BLaER1 (cell line): Measurements from ENCODE around the gene CLTB.
A peak's percentile ranks its signal among the peaks of the same experiment; 100 is the strongest.

ENCODE experiments used
- H3K27ac ChIP-seq: shearing (Covaris generic); formaldehyde crosslinking; 2 replicates; pipeline ENCODE4 v1.8.1; 2022
- H3K27me3 ChIP-seq: shearing (Covaris generic); formaldehyde crosslinking; 2 replicates; pipeline ENCODE4 v1.8.1; 2022
- H3K36me3 ChIP-seq: shearing (Covaris generic); formaldehyde crosslinking; 2 replicates; pipeline ENCODE4 v1.8.1; 2022
- H3K4me1 ChIP-seq: shearing (Covaris generic); formaldehyde crosslinking; 2 replicates; pipeline ENCODE4 v1.8.1; 2022
- H3K4me2 ChIP-seq: shearing (Covaris generic); formaldehyde crosslinking; 2 replicates; pipeline ENCODE4 v1.8.1; 2022
- H3K4me3 ChIP-seq: shearing (Covaris generic); formaldehyde crosslinking; 2 replicates; pipeline ENCODE4 v1.8.1; 2022
- H3K9ac ChIP-seq: shearing (Covaris generic); formaldehyde crosslinking; 2 replicates; pipeline ENCODE4 v1.8.1; 2022
- H3K9me3 ChIP-seq: shearing (Covaris generic); formaldehyde crosslinking; 2 replicates; pipeline ENCODE4 v1.8.1; 2022
- H4K20me1 ChIP-seq: shearing (Covaris generic); formaldehyde crosslinking; 2 replicates; pipeline ENCODE4 v1.8.1; 2022
- Cebpa-rat ChIP-seq: shearing (Covaris generic); IDR thresholded peaks from 2 replicates; pipeline ENCODE4 v1.8.1; 2022

CLTB gene

DNA sequence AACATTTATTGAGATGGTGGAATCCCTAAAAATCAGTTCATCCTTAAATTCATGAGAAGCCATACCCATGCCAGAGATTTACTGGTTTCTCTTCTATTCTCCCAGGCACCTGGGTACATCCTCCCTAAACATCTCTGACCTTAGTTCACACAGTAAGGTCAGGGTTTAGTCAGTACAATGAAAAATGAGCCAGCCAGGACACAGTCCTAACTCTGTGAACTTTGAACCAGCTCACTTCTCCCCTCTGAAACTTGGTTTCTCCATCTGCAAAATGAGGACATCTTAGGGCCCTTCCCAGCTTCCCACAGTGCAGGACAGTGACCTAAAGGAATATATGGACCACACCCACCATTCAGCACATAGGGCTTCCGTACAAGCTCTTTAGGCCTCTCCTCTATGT, 29.8 kb downstream of the CLTB start:
- H3K9me3 ChIP-seq, result no peaks in the 10 kb centered on the region
- peak overlapping the region; percentile 95 for H3K4me3 ChIP-seq
- no peaks in the 10 kb centered on the region for H3K27me3 ChIP-seq
- peak overlapping the region; percentile 98; the same call in 1 of the 2 replicates for H3K9ac ChIP-seq
- peaks cover 62% of the 10 kb centered on the region for H4K20me1 ChIP-seq
- H3K4me1 ChIP-seq, result peaks cover 39% of the 10 kb centered on the region
- no peak for TF ChIP-seq Cebpa-rat
- no peak overlapping the region for H3K27ac ChIP-seq
- peaks cover 72% of the 10 kb centered on the region for H3K36me3 ChIP-seq
- peak overlapping the region; percentile 90 for H3K4me2 ChIP-seq

DNA sequence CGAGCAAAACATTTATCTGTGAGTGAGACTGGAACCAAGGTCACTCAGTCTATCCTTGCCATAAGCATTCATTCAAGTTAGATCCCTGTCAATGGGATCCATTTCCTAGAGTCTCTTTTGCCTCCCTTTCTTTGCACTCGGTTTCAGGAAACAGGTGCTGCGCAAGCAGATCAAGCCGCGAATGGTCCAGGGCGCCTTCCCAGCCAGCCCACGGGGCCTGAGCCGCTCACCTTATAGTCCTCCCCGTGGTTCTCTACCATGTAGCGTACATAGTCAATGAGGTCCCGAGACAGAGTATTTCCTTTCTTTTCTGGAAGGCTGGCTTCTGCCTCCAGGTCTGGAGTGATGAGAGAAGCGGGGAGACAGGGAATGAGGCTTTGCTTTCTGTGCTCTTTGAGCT, 31.3 kb downstream of the CLTB start:
- peaks cover 69% of the 10 kb centered on the region for H3K36me3 ChIP-seq
- no peak for TF ChIP-seq Cebpa-rat

DNA sequence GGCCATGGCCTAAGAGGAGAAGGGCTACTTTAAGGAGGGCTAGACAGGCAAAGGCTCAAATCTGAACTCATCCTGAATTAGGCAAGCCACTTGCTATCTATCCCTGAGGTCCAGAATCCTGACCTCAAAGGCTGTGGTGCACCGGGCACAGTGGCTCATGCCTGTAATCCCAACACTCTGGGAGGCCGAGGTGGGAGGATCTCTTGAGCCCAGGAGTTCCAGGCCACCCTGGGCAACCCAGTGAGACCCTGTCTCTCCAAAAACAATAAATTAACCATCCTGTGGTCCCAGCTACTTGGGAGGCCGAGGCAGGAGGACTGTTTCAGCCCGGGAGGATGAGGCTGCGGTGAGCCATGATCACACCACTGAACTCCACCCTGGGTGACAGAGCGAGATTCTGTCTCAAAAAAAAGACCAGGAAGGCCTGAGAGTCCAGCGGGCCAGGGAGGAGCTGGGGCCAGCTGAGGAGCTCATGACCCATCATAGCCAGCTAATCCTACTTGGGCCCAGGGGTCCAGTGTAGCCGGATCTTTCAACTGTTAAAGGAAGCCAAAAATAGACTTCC, 31.9 kb downstream of the CLTB start:
- H3K9ac ChIP-seq, result no peak overlapping the region
- H3K27ac ChIP-seq, result no peak overlapping the region
- H4K20me1 ChIP-seq, result peaks cover 65% of the 10 kb centered on the region
- no peak for TF ChIP-seq Cebpa-rat
- no peaks in the 10 kb centered on the region for H3K9me3 ChIP-seq
- no peaks in the 10 kb centered on the region for H3K27me3 ChIP-seq
- peaks cover 72% of the 10 kb centered on the region for H3K36me3 ChIP-seq
- peaks cover 29% of the 10 kb centered on the region for H3K4me1 ChIP-seq
- H3K4me2 ChIP-seq, result no peak overlapping the region
- no peak overlapping the region for H3K4me3 ChIP-seq

More for the DNA sequence above, 31.3 kb downstream of the CLTB start:
- peaks cover 65% of the 10 kb centered on the region for H4K20me1 ChIP-seq
- H3K27ac ChIP-seq, result no peak overlapping the region
- no peaks in the 10 kb centered on the region for H3K27me3 ChIP-seq
- H3K9me3 ChIP-seq, result no peaks in the 10 kb centered on the region
- H3K4me1 ChIP-seq, result peaks cover 34% of the 10 kb centered on the region
- no peak overlapping the region for H3K4me3 ChIP-seq
- H3K9ac ChIP-seq, result no peak overlapping the region
- 0 out of 2 replicates have a peak overlapping the region, but pooled peaks have one; percentile 11 for H3K4me2 ChIP-seq

DNA sequence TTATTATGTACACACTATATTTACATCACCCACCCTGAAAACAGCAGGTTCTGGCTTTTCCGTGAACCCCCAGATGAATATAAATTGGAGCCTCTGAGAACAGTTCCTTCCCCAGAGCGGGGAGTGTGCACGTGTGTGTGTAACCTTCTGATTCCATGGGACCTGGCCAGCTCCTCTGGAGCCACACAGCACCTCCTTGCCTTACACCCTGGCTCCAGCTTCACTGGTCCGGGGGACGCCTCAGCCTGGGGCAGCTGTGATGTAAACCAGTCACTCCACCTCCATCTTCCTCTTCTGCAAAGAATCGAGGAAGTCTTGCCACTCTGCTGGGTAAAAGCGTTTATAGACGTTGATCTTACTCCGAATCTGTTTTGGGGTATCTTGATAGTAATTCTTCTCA, 32.4 kb downstream of the CLTB start:
- H3K9me3 ChIP-seq, result no peaks in the 10 kb centered on the region
- H3K9ac ChIP-seq, result no peak overlapping the region
- no peaks in the 10 kb centered on the region for H3K27me3 ChIP-seq
- no peak for TF ChIP-seq Cebpa-rat
- peaks cover 65% of the 10 kb centered on the region for H4K20me1 ChIP-seq
- peaks cover 28% of the 10 kb centered on the region for H3K4me1 ChIP-seq
- no peak overlapping the region for H3K4me2 ChIP-seq
- H3K27ac ChIP-seq, result no peak overlapping the region
- H3K36me3 ChIP-seq, result peaks cover 77% of the 10 kb centered on the region
- no peak overlapping the region for H3K4me3 ChIP-seq

DNA sequence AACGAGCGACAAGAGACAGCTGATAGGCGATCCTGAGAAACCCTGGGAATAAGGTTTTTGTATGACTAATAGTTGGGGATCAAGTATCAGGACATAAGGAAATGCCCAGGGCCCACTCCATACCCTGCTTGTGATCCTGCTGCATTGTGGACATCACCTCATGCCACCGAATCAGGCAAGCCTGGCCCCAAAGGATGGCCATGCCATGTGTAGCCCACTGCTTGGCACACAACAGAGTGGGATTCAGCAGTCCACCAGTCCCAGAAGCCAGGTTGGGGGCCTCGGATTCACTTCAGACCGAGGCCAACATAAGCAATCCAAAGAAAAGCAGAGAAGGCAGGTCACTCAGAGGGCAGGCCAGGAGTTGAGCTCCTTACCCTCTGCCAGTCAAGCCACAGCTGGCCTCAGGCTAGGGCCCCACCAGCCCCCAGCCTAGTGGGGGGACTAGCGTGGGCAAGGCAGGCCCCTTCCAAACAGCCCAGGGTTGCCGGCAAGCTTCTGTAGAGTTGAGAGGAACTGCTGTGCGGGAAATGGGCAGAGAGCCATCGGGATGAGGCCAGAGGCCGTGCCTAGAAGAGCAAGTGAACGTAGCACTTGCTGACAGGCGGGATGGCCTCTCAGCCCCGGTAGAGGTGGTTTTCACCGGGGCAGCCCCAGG, 33.0 kb downstream of the CLTB start:
- Histone ChIP-seq H3K9me3 (no peaks in the 10 kb centered on the region), H3K9ac (no peak overlapping the region), H3K36me3 (peaks cover 78% of the 10 kb centered on the region), H3K4me1 (peaks cover 28% of the 10 kb centered on the region), H3K4me3 (no peak overlapping the region), H3K27ac (no peak overlapping the region), H3K4me2 (no peak overlapping the region), H4K20me1 (peaks cover 65% of the 10 kb centered on the region), H3K27me3 (no peaks in the 10 kb centered on the region)
- TF ChIP-seq Cebpa-rat, result no peak

DNA sequence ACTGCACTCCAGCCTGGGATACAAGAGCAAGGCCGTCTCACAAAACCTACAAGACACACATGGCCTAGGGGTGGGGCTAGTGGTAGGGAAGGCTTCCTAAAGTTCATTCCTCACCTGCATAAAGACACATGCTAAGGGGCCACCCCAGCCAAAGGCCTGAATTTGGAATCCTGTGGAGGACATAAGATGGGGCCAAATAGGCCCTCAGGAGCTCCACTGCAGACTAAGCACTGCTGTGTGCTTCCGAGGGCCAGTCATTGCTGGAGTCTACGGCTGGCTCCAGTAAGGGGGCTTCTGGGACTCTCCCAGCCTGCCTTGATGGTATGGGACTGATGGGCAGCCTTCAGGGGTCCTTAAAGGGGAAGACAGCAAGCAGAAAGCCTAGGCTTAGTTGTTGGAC, 33.6 kb downstream of the CLTB start:
- H3K9me3 ChIP-seq, result no peaks in the 10 kb centered on the region
- H3K27ac ChIP-seq, result no peak overlapping the region
- H3K4me2 ChIP-seq, result no peak overlapping the region
- H3K4me1 ChIP-seq, result peaks cover 28% of the 10 kb centered on the region
- H4K20me1 ChIP-seq, result peaks cover 65% of the 10 kb centered on the region
- H3K36me3 ChIP-seq, result peaks cover 84% of the 10 kb centered on the region
- TF ChIP-seq Cebpa-rat, result no peak
- H3K4me3 ChIP-seq, result no peak overlapping the region
- no peaks in the 10 kb centered on the region for H3K27me3 ChIP-seq
- H3K9ac ChIP-seq, result no peak overlapping the region

DNA sequence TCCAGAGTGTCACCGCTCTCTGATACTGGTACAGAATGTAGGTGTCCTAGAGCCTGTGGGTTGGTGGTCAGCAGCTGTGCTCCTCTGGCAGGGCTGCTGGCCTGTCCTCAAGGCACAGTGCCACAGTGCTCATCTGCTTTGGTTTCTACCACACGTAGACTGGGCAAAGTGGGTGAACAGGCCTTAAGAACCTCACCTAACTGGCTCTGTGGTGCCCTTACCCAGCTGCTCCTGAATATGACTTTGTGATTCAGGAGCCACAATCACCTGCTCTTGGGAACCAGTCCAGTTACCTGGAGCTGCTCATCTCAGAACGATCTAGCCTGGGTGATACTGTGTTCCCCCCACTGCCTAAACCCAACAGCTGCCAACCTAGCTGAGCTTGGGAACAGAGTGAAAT, 34.4 kb downstream of the CLTB start:
- H3K36me3 ChIP-seq, result peaks cover 89% of the 10 kb centered on the region
- no peaks in the 10 kb centered on the region for H3K27me3 ChIP-seq
- H3K27ac ChIP-seq, result no peak overlapping the region
- no peaks in the 10 kb centered on the region for H3K9me3 ChIP-seq
- H3K4me3 ChIP-seq, result no peak overlapping the region
- H3K4me1 ChIP-seq, result peaks cover 22% of the 10 kb centered on the region
- H3K9ac ChIP-seq, result no peak overlapping the region
- TF ChIP-seq Cebpa-rat, result no peak
- peaks cover 58% of the 10 kb centered on the region for H4K20me1 ChIP-seq
- H3K4me2 ChIP-seq, result no peak overlapping the region

DNA sequence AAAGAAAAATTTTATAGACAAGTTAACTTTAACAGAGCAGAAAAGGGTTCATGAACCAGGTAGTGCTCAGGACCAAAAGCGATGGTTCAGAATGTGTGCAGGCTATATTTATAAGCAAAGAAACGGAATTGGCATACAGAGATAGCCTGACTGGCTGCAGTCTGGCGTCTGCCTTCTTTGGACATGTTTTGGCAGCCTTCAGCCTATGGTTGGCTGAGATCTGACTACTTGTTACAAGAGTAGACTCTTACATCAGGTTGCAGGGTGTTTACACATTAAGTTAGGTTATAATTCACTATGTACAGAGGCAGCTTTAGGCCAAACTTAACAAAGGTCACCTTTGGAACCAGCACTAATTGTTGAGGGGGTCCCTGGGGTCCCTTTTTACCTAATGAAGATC, 34.9 kb downstream of the CLTB start:
- H3K27ac ChIP-seq, result no peak overlapping the region
- TF ChIP-seq Cebpa-rat, result no peak
- no peaks in the 10 kb centered on the region for H3K27me3 ChIP-seq
- peaks cover 16% of the 10 kb centered on the region for H3K4me1 ChIP-seq
- H3K36me3 ChIP-seq, result peaks cover 89% of the 10 kb centered on the region
- no peak overlapping the region for H3K9ac ChIP-seq
- no peak overlapping the region for H3K4me2 ChIP-seq
- H4K20me1 ChIP-seq, result peaks cover 52% of the 10 kb centered on the region
- no peak overlapping the region for H3K4me3 ChIP-seq
- no peaks in the 10 kb centered on the region for H3K9me3 ChIP-seq

DNA sequence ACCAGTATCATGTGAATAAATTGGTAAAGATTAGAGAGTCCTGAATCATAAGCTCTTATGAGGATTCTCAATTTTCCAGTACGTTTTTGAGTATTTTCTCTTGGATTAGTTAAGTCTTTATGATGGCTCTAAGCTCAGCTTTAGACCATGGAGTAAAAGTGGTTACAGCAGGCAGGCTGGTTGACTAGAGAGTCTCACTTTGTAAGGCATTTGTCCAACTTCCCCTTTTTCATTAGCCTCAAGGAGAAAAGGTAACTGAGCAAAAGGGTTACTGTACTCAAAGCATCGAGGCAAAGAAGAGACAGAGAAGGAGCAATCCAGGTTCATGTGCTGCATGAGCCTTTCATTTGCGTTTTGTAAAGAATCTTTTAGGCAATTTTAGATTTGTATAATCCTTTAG, 36.5 kb downstream of the CLTB start:
- no peak overlapping the region for H3K9ac ChIP-seq
- H3K27me3 ChIP-seq, result no peaks in the 10 kb centered on the region
- peaks cover 37% of the 10 kb centered on the region for H4K20me1 ChIP-seq
- peaks cover 82% of the 10 kb centered on the region for H3K36me3 ChIP-seq
- H3K4me3 ChIP-seq, result no peak overlapping the region
- no peak for TF ChIP-seq Cebpa-rat
- H3K27ac ChIP-seq, result no peak overlapping the region
- no peak overlapping the region for H3K4me2 ChIP-seq
- peaks cover under 1% of the 10 kb centered on the region for H3K4me1 ChIP-seq
- H3K9me3 ChIP-seq, result no peaks in the 10 kb centered on the region

DNA sequence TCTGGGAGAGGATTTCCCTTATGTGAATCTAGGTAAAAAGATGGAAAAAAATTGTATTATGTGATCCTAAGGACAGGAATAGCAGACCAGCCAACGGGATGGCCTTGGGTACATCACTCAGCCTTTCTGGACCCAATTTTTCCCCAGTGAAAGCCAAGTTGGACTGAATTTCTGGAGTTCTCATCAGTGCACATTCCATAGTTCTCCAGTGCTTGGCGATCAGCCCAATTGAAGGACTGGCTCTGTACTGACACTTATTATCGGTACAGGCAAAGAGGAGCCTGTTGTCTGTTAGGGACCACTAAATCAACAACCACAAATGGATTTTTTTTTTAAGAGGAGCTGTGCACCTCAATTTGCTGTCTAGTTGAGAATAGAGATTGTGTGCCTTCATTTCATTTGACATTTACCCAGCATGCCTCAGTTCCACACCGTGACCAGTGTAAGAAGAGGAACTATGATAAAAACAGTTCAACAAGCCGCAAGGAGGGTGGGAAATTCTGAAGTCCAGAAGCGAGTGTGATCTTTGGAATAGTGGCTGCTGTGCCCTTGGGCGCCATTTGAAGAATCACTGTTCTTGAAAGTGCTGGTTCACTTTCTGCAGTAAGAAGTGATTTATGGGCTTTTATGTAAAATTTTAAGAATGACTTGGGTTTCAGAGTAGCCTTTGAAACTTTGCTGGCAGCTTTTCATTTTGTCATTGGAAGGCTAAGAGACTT, 43.1 kb downstream of the CLTB start:
- Histone ChIP-seq H4K20me1 (no peaks in the 10 kb centered on the region), H3K4me2 (no peak overlapping the region), H3K4me1 (peaks cover 9% of the 10 kb centered on the region; the same call in 1 of the 2 replicates), H3K27me3 (no peaks in the 10 kb centered on the region), H3K27ac (no peak overlapping the region), H3K9me3 (no peaks in the 10 kb centered on the region), H3K9ac (no peak overlapping the region), H3K4me3 (no peak overlapping the region), H3K36me3 (peaks cover 69% of the 10 kb centered on the region)
- no peak for TF ChIP-seq Cebpa-rat
